Liver (tissue), 9 donors: ENCODE data around the gene KIAA0825. TPM values are rescaled to one million over a fixed set of nuclear protein-coding genes. Genes with fewer than 3 reads are reported as not detected.

Experiments
- DNase-seq: peaks from one replicate; pipeline ENCODE4 v3.0.0-alpha.2; 2017; ENCODE audit warnings: low spot score
- H3K27ac ChIP-seq, 2 donors: one replicate each; pipeline ENCODE4 v1.7.0; 2013; ENCODE audit warnings: inconsistent platforms in 2 of 2, low read length in 2 of 2, control low read depth in 1 of 2, low read depth in 1 of 2, mild to moderate bottlenecking in 1 of 2
- H3K27me3 ChIP-seq, 4 donors: one replicate each; pipeline versions ENCODE4 v1.6.1 to v1.7.0; 2013; ENCODE audit warnings: low read length in 3 of 4, inconsistent platforms in 1 of 4, mild to moderate bottlenecking in 1 of 4, moderate library complexity in 1 of 4; ENCODE audit not compliant: control insufficient read depth in 4 of 4, insufficient read depth in 4 of 4
- H3K36me3 ChIP-seq, 4 donors: one replicate each; pipeline versions ENCODE4 v1.6.1 to v1.7.0; 2013; ENCODE audit warnings: low read length in 3 of 4, mild to moderate bottlenecking in 3 of 4, low read depth in 1 of 4, moderate library complexity in 1 of 4; ENCODE audit not compliant: control insufficient read depth in 4 of 4, insufficient read depth in 3 of 4
- H3K4me1 ChIP-seq, 4 donors: one replicate each; pipeline versions ENCODE4 v1.6.1 to v1.7.0; 2013; ENCODE audit warnings: low read length in 3 of 4, mild to moderate bottlenecking in 3 of 4, moderate library complexity in 1 of 4; ENCODE audit not compliant: control insufficient read depth in 4 of 4, insufficient read depth in 4 of 4
- H3K4me3 ChIP-seq, 3 donors: one replicate each; pipeline versions ENCODE4 v1.6.1 to v1.7.0; 2013; ENCODE audit warnings: low read length in 3 of 3, control low read depth in 1 of 3, low read depth in 1 of 3, mild to moderate bottlenecking in 1 of 3
- H3K9ac ChIP-seq, 2 donors: one replicate each; pipeline ENCODE4 v1.7.0; 2013; ENCODE audit warnings: low read length in 2 of 2, mild to moderate bottlenecking in 2 of 2, moderate library complexity in 2 of 2, control low read depth in 1 of 2, low read depth in 1 of 2
- H3K9me3 ChIP-seq, 4 donors: one replicate each; pipeline versions ENCODE4 v1.6.1 to v1.7.0; 2013; ENCODE audit warnings: low read length in 3 of 4; ENCODE audit not compliant: control insufficient read depth in 4 of 4
- ATF3 ChIP-seq: IDR thresholded peaks from 2 replicates; pipeline ENCODE4 v1.6.1; 2016; ENCODE audit warnings: antibody characterized with exemption
- CTCF ChIP-seq: fragments of 150-350 bp; IDR thresholded peaks from 2 replicates; pipeline ENCODE4 v1.5.1; 2017; ENCODE audit warnings: improper control_type of control experiment, low read depth, low read length; ENCODE audit not compliant: missing input control
- EGR1 ChIP-seq, 2 donors: IDR thresholded peaks; 2 replicates each; pipeline ENCODE4 v1.6.1; 2016 to 2018; ENCODE audit warnings: antibody characterized with exemption in 2 of 2, low read depth in 2 of 2
- FOXA1 ChIP-seq: IDR thresholded peaks from 2 replicates; pipeline ENCODE4 v1.6.1; 2016; ENCODE audit warnings: antibody characterized with exemption
- FOXA2 ChIP-seq: IDR thresholded peaks from 2 replicates; pipeline ENCODE4 v1.6.1; 2016; ENCODE audit warnings: antibody characterized with exemption
- GABPA ChIP-seq, 2 donors: IDR thresholded peaks in 1 of 2; conservative IDR thresholded peaks in 1 of 2; 2 replicates each; pipeline ENCODE4 v1.6.1; 2016; ENCODE audit warnings: antibody characterized with exemption in 2 of 2, mild to moderate bottlenecking in 1 of 2, moderate library complexity in 1 of 2
- HNF4A ChIP-seq, 2 donors: conservative IDR thresholded peaks; 2 replicates each; pipeline ENCODE4 v1.6.1; 2016; ENCODE audit warnings: antibody characterized with exemption in 2 of 2, mild to moderate bottlenecking in 2 of 2
- HNF4G ChIP-seq: IDR thresholded peaks from 2 replicates; pipeline ENCODE4 v1.6.1; 2016; ENCODE audit warnings: antibody characterized with exemption
- JUND ChIP-seq, 2 donors: IDR thresholded peaks; 2 replicates each; pipeline ENCODE4 v1.6.1; 2016; ENCODE audit warnings: antibody characterized with exemption in 2 of 2
- MAX ChIP-seq: IDR thresholded peaks from 2 replicates; pipeline ENCODE4 v1.6.1; 2016; ENCODE audit warnings: antibody characterized with exemption
- NR2F2 ChIP-seq: IDR thresholded peaks from 2 replicates; pipeline ENCODE4 v1.6.1; 2016; ENCODE audit warnings: antibody characterized with exemption
- RAD21 ChIP-seq, 2 donors: IDR thresholded peaks; 2 replicates each; pipeline ENCODE4 v1.6.1; 2016; ENCODE audit warnings: antibody characterized with exemption in 2 of 2, mild to moderate bottlenecking in 2 of 2
- REST ChIP-seq: IDR thresholded peaks from 2 replicates; pipeline ENCODE4 v1.6.1; 2016; ENCODE audit warnings: antibody characterized with exemption, mild to moderate bottlenecking
- RXRA ChIP-seq, 2 donors: IDR thresholded peaks; 2 replicates each; pipeline ENCODE4 v1.6.1; 2017 to 2018; ENCODE audit warnings: antibody characterized with exemption in 2 of 2, mild to moderate bottlenecking in 1 of 2
- SP1 ChIP-seq: IDR thresholded peaks from 2 replicates; pipeline ENCODE4 v1.6.1; 2018; ENCODE audit warnings: antibody characterized with exemption, mild to moderate bottlenecking
- TAF1 ChIP-seq: conservative IDR thresholded peaks from 2 replicates; pipeline ENCODE4 v1.6.1; 2016; ENCODE audit warnings: antibody characterized with exemption, mild to moderate bottlenecking
- YY1 ChIP-seq: IDR thresholded peaks from 2 replicates; pipeline ENCODE4 v1.6.1; 2016; ENCODE audit warnings: antibody characterized with exemption, mild to moderate bottlenecking
- ZBTB33 ChIP-seq: IDR thresholded peaks from 2 replicates; pipeline ENCODE4 v1.6.1; 2016; ENCODE audit warnings: antibody characterized with exemption
- WGBS: extraction: QIAGEN DNeasy Blood & Tissue Kit; methylation state at CpG from one replicate; pipeline ENCODE4 v1.1.7; 2013; 5-methylcytosine and 5-hydroxymethylcytosine counted together
- polyA plus RNA-seq, 2 donors: library from polyadenylated mRNA; stranded (reverse) in 1 of 2; unstranded in 1 of 2; fragments of 200-250 nt in 1 of 2; fragments of >200 nt in 1 of 2; fragmentation: Nextera tagmentation in 1 of 2; extraction: Ambion mirVana in 1 of 2; gene quantifications; one replicate each; pipeline versions ENCODE4 v1.2.1 to v1.2.3, GENCODE V29; 2013 to 2015
- total RNA-seq, 2 donors: library from RNA; depleted of rRNA; stranded (reverse); fragments of >200 nt; gene quantifications; one replicate each; pipeline ENCODE4 v1.2.3, GENCODE V29; 2014
- donor health status: healthy.
- donor health status: healthy.
- donor health status: healthy.
- donor health status: healthy.
- donor health status: healthy.

KIAA0825 gene
- total and polyA plus RNA-seq, 4 donors, result 0.25 to 3.2 (median 1.2) TPM

GRCh38 chr5:94268226-94268625, 350.2 kb downstream of the KIAA0825 start:
- Histone ChIP-seq H3K36me3 (no peaks in the 10 kb centered on the region), H3K4me1 (no peaks in the 10 kb centered on the region), H3K9ac (no peak overlapping the region), H3K4me3 (no peak overlapping the region), H3K27ac (no peak overlapping the region), H3K27me3 (no peaks in the 10 kb centered on the region), H3K9me3 (no peaks in the 10 kb centered on the region)
- no peak for TF ChIP-seq REST
- no peak for TF ChIP-seq ATF3
- TF ChIP-seq HNF4G, result no peak
- no peak for TF ChIP-seq FOXA1
- no peak for TF ChIP-seq YY1
- TF ChIP-seq TAF1, result no peak
- no peak for TF ChIP-seq NR2F2
- no peak for TF ChIP-seq RAD21 (IDR thresholded peaks at IDR 0.05)
- no peak for TF ChIP-seq FOXA2
- no peak for TF ChIP-seq JUND (IDR thresholded peaks at IDR 0.05)
- TF ChIP-seq SP1, result no peak
- TF ChIP-seq CTCF, result no peak
- DNase-seq, result no peak
- 86% methylated on average over 3 of the region's 3 CpGs for WGBS

- no peaks in the 10 kb centered on the region for H3K36me3 ChIP-seq
- H3K4me1 ChIP-seq, result no peaks in the 10 kb centered on the region
- H3K9ac ChIP-seq, result no peak overlapping the region
- H3K27ac ChIP-seq, result no peak overlapping the region
- no peak overlapping the region for H3K4me3 ChIP-seq
- DNase-seq, result no peak
- 79% methylated on average over 4 of the region's 4 CpGs for WGBS
- no peaks in the 10 kb centered on the region for H3K27me3 ChIP-seq
- no peaks in the 10 kb centered on the region for H3K9me3 ChIP-seq
- TF ChIP-seq ZBTB33, result no peak
- no peak for TF ChIP-seq RXRA (IDR thresholded peaks at IDR 0.05)
- no peak for TF ChIP-seq REST
- TF ChIP-seq HNF4A (conservative IDR thresholded peaks at IDR 0.05), result no peak
- TF ChIP-seq ATF3, result no peak
- TF ChIP-seq MAX, result no peak
- no peak for TF ChIP-seq EGR1 (IDR thresholded peaks at IDR 0.05; ENCODE audit: low read depth in 2 of 2)
- no peak for TF ChIP-seq JUND (IDR thresholded peaks at IDR 0.05)
- no peak for TF ChIP-seq GABPA (IDR thresholded peaks at IDR 0.05 in 1 of 2, conservative IDR thresholded peaks at IDR 0.05 in 1 of 2)
- no peak for TF ChIP-seq SP1
- TF ChIP-seq TAF1, result no peak
- TF ChIP-seq NR2F2, result no peak
- TF ChIP-seq YY1, result no peak
These were observed 351.0 kb downstream of the KIAA0825 start for GRCh38 chr5:94267350-94267899.
